ENCODE measurements around the gene TRIM34.
A peak's percentile ranks its signal among the peaks of the same experiment; 100 is the strongest.
"Not testable (repeated sequence)": the region's sequence is repeated elsewhere in the genome, so short reads cannot be mapped to it uniquely, and the experiment has no call there.

The TRIM34 gene, protein sequence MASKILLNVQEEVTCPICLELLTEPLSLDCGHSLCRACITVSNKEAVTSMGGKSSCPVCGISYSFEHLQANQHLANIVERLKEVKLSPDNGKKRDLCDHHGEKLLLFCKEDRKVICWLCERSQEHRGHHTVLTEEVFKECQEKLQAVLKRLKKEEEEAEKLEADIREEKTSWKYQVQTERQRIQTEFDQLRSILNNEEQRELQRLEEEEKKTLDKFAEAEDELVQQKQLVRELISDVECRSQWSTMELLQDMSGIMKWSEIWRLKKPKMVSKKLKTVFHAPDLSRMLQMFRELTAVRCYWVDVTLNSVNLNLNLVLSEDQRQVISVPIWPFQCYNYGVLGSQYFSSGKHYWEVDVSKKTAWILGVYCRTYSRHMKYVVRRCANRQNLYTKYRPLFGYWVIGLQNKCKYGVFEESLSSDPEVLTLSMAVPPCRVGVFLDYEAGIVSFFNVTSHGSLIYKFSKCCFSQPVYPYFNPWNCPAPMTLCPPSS

DNA sequence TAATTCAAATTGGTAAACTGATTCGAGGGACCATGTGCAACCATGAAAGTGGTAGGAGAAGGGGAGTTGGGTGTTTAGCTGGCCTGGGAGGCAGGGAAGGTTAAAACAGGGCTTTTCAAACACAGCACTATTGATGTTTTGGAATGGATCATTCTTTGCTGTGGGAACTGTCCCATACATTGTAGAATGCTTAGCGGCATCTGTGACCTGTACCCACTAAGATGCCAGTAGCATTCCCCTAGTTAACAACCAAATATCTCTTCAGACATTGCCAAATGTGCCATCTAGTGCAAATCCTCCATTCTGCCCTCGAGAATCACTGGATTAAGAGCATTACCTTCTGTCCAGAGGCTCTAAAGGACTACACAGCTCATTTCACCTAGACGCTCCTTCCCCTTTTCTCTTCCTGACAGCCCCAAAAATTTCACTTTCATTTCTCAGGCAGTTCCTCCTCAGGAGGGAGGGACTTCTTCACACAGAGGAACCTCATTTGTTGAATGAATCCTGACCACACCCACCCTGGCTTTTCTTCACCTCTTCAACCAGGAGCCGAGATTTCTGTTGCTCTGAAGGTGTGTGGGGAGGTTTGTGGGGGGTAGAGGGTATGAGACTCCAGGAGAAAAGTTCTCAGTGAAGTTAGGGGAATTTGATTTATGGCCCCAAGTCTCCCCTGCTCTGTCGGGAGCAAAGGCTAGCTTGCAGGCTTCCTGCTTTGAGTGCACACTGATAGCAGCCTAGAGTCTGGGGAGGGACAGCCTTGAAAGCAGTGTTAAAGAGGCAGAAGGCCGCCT lies at the start of gene TRIM34:
TRIM34 (plus strand) TSS at position 513 of the 791 bp plus-strand sequence. CDS start 7,331 bp downstream, outside the sequence.
- DNase-seq (ENCODE audit: low read depth): no peak

DNA sequence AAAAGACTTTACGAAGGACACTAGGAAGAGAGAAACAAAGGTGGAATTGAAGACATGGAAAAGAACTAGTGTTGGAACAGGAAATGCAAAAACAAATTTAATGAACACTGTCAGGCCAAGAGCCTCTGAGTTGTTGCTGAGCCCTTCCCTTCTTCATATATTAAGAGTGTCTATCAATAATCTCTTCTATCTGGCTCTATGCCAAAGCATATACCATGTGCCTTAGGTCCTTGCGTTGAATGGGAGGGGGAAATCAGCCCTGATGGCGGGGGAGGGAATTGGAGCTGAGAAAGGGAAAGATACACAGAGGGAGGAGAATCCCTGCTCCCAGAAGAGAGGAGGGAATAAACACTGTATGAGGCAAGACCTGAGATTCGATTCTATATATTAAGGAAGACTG lies 49.6 kb upstream of the TRIM34 start:
- no peak for DNase-seq (ENCODE audit: low read depth)

DNA sequence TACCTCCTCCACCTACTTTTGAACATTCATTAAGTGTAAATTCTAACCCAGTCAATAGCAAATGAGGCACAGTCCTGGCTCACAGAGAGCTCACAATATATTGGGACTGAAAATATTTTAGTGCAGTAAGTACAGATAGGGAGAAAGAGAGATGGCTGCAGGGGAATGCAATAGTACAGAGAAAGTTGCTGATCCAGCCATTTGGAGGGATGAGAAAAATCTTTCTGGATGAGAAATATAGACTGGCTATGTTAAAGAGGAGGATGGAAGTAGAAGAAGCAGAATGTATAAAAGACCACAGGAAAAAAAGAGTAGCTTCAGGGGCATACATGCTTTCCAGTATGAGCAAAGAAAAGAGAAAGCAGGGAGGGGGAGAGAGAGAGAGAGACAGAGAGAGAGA lies 47.7 kb upstream of the TRIM34 start:
- DNase-seq (ENCODE audit: low read depth): no peak

DNA sequence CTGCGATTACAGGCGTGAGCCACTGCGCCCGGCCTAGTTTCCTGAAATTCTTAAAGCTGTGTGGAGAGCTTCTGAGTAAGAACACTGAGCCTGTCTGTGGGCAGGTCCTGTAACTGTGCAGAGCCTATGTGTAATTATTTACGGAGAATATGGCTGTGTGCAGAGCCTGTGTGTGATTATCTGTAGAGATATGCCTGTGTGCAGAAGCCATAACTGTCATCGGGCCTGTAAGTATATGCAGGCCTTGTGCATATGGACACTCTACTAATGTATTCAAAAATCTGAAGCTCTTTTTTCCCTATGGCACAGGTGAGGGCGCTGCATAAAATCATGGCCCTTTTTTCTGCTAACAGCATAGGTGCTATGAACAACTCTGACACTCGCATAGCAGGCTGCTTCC lies 44.2 kb upstream of the TRIM34 start, which contains the start of gene OR52B6:
OR52B6 (plus strand) TSS at position 301 of the 400 bp plus-strand sequence; CDS start at position 301, 0 bp downstream.
- DNase-seq (ENCODE audit: low read depth): no peak

DNA sequence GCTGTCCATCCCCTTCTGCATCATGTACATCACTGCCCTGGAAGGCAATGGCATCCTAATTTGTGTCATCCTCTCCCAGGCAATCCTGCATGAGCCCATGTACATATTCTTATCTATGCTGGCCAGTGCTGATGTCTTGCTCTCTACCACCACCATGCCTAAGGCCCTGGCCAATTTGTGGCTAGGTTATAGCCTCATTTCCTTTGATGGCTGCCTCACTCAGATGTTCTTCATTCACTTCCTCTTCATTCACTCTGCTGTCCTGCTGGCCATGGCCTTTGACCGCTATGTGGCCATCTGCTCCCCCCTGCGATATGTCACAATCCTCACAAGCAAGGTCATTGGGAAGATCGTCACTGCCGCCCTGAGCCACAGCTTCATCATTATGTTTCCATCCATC lies 43.8 kb upstream of the TRIM34 start:
- DNase-seq (ENCODE audit: low read depth): no peak

DNA sequence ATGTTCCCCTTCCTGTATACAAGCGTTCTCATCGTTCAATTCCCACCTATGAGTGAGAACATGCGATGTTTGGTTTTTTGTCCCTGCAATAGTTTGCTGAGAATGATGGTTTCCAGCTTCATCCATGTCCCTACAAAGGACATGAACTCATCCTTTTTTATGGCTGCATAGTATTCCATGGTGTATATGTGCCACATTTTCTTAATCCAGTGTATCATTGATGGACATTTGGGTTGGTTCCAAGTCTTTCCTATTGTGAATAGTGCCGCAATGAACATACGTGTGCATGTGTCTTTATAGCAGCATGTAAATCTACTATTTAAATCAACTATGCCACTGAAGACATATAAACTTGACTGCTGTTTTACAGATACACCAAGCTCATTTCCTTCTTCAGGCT lies 40.3 kb upstream of the TRIM34 start:
- not testable (repeated sequence) for DNase-seq (ENCODE audit: low read depth)

DNA sequence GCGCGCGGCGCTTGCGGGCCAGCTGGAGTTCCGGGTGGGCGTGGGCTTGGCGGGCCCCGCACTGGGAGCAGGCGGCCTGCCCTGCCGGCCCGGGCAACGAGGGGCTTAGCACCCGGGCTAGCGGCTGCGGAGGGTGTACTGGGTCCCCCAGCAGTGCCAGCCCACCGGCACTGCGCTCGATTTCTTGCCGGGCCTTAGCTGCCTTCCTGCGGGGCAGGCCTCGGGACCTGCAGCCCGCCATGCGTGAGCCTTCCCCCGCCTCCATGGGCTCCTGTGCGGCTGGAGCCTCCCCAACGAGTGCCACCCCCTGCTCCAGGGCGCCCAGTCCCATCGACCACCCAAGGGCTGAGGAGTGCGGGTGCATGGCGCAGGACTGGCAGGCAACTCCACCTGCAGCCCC lies 34.9 kb upstream of the TRIM34 start:
- not testable (repeated sequence) for DNase-seq (ENCODE audit: low read depth)

DNA sequence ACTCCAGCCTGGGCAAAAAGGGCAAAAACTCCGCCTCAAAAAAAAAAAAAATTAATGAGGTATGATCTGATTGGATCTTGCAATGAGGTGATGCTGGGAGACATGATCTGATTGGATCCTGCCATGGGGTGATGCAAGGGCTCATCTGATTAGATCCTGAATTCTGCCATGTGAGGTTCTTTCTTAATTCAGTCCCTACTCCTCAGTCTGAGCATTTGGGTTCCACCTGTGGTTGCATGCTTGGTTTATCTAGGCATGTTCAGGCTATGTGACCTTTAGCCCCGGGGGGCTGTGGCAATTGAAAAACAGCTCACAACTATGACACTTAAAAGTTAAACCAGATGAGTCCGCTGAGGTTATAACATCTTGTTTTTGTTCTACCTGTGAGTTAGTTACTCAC lies 33.2 kb upstream of the TRIM34 start:
- DNase-seq (ENCODE audit: low read depth): no peak

DNA sequence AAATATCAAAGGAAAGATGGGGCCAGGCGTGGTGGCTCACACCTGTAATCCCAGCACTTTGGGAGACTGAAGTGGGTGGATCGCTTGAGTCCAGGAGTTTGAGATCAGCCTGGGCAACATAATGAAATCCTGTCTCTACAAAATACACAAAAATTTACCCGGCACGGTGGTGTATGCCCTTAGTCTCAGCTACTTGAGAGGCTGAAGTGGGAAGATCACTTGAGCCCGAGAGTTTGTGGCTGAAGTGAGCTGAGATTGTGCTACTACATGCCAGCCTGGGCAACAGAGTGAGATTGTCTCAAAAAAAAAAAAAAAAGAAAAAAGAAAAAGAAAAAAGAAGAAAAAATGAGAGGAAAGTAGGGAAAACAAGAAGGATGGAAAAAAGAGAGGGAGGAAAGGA lies 32.2 kb upstream of the TRIM34 start:
- no peak for DNase-seq (ENCODE audit: low read depth)

DNA sequence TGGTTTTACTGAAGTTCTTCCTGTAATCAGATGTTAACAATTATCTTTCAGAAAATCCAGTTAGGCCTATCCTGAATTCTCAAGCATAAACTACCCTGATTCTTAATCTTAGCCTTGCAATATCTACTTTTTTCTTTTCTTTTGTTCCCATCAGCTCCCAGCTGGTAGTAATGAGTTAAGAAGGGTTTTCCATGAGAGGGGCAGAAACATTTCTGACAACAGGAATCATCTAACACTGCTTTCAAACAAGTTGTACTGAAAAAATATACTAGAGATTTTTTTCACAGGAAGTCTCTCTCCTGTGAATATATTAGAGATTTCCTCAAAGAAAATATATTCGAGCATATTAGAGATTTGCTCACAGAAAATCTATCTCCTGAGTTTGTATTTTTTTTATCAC lies 31.7 kb upstream of the TRIM34 start:
- no peak for DNase-seq (ENCODE audit: low read depth)

DNA sequence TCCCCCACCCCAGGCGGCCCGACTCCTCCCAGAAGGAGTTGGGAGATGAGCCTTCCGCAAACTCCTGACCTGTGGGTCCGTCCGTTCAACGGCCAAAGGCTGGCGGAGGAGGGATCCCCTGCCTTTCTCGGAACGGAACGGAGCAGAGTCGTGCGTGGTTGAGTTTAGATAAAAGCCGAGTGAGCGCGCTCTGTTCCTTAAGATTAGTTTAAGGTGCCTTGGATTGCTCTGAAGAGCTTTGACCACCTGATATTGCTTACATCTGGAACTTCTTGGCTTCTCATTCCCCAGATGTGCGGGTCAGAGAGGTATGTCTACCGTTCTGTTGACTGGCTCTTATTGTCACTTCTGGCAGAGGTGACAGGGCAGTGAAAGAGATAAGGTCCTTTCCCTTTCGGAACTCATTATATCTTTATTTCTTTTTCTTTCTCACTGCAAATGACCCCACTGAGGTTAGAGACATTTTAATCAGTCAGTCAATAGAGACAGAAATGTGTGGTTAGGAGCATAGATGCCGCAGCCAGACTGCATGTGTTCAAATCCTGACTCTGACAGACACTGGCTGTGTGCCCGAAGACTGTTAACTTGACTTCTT lies 28.1 kb upstream of the TRIM34 start, which contains the start of gene TRIM6:
TRIM6 (plus strand) TSS at position 31 of the 595 bp plus-strand sequence; CDS start at position 292, 261 bp downstream.
- no peak for DNase-seq (ENCODE audit: low read depth)

DNA sequence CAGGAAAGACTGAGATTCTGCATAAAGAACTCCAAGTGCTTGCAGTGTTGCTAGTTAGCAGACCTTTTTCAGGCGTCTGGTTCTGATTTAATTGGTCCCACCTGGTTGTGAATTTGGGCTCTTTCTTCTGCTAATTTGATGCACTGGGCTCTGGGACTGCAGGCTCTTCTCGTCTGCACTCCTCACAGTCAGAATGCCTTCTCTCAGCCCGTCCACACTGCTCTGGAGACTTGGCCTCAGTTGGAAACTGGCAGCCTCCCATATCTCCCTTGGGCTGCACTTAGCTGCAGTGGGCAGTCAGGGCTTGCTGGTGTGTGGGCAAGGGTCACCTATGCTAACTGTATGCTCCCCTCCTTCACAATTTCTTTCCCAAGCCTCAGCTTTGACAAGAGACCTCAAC lies 26.8 kb upstream of the TRIM34 start:
- no peak for DNase-seq (ENCODE audit: low read depth)

DNA sequence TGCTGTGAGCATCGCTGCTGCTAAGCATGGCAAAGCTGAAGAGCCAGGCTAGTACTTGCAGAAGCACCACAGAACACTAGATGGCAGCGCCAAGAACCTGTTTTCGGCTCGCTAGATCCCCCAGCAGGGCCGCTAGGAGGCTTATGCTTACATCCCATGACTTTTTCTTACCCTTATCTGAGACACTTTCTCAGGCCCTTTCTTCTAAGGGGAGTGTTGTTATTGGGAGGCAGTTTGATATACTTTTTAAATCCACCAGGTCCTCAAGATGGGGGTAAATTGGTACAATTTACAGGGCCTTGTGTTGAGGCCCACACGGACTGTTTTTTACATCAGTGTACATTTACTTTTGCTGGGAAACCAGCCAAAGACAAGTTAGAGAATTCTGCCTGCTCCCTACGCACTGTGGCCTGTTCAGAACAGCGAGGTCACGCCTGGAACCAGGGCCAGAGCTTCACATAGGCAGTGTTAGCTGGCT lies 24.4 kb upstream of the TRIM34 start:
- DNase-seq (ENCODE audit: low read depth): peak; percentile 16

DNA sequence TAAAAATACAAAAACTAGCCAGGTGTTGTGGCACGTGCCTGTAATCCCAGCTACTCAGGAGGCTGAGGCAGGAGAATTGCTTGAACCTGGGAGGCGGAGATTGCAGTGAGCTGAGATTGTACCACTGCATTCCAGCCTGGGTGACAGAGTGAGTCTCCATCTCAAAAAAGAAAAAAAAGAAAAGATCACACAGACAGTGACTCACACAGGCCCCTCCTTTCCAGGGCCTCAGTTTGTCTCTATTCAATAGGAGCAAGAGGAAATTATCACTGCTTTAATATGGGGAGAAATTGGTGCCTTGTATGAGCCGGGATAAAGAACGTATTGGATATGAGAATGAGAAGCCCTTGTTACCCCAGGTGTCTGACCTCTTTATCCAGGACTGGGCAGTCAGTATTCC lies 22.0 kb upstream of the TRIM34 start:
- not testable (repeated sequence) for DNase-seq (ENCODE audit: low read depth)

DNA sequence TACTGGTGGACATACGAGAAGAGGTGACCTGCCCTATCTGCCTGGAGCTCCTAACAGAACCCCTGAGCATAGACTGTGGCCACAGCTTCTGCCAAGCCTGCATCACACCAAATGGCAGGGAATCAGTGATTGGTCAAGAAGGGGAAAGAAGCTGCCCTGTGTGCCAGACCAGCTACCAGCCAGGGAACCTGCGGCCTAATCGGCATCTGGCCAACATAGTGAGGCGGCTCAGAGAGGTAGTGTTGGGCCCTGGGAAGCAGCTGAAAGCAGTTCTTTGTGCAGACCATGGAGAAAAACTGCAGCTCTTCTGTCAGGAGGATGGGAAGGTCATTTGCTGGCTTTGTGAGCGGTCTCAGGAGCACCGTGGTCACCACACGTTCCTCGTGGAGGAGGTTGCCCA lies 21.5 kb upstream of the TRIM34 start:
- DNase-seq (ENCODE audit: low read depth): no peak

DNA sequence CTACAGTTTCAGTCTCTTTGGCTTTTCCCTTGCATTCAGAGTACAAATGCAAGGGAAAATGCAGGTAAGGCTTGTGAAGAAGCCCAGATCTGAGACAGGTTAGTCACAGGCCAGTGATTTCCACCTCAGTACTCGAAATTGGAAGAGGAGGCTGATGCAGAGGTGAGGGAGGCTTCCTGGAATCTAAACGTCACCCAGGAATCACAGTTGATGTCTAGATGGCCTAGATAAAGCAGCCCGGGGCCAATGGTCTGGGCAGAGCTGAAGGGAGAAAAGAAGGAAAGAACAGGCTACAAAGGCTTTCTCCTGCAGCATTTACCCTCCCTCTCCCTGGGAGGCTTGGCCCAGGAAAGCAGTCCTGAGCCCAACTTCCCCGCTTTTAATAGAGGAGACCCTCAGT lies 19.9 kb upstream of the TRIM34 start:
- no peak for DNase-seq (ENCODE audit: low read depth)

DNA sequence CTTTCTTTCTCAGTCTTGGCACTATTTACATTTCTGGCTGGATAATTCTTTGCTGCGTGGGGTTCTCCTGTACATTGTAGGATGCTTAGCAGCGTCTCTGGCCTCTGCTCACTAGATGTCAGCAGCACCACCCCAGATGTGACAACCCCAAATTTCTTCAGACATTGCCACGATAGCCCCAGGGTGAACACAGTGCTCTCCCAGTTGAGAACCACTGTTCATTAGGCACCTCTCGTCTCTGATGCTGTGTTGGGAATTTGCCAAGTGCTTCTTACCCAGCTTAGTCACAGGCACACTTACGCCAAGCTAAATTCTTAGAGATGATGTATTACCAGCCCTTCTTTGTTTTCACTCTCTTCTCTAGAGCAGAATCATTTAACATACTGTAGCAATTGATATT lies 19.0 kb upstream of the TRIM34 start:
- no peak for DNase-seq (ENCODE audit: low read depth)

DNA sequence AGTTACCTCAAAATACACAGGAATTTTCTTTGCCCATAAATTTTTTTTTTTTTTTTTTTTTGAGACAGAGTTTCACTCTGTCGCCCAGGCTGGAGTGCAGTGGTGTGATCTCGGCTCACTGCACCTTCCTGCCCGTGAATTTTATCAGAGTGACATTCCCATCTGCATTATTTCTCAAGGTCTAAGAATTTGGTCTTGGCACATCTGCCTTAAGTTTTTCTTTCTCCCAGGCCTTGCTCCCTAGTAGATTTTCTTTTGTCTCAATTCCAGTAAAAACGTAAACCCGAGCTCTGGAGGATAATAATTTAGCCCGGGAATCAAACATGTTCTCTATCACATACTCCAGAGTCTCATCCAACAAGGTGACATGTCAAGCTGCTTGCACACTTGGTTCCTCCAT lies 16.0 kb upstream of the TRIM34 start:
- DNase-seq (ENCODE audit: low read depth): no peak

DNA sequence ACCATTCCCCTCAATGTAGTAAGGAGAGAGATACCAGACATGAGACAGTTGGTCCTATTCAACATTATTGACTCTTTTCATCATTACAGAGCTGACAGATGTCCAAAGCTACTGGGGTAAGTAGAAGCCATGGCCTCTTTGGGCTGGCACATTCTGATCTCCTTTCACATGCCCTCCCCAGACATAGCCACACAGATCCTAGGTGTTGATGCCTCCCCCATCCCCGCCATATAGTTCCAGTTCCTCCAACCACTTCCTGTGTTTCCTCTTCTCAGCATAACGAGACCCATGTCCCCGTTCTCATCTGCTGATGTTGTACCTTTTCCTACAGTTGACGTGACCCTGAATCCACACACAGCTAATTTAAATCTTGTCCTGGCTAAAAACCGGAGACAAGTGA lies 14.4 kb upstream of the TRIM34 start:
- no peak for DNase-seq (ENCODE audit: low read depth)

DNA sequence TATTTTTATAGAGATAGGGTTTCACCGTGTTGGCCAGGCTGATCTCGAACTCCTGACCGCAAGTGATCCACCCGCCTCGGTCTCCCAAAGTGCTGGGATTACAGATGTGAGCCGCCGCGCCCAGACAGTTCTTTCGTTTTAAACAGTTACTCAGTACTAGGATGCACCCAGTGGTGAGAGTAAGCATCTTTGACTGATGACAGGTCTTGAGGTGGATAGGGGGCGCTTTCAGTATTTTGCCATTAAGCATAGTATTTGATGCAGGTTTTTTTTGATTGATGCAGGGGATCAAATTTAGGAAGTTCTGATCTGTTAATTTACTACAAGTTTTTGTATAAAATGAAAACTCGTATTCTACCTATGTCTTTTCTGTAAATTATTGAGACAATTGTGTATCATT lies 13.2 kb upstream of the TRIM34 start:
- DNase-seq (ENCODE audit: low read depth): no peak

DNA sequence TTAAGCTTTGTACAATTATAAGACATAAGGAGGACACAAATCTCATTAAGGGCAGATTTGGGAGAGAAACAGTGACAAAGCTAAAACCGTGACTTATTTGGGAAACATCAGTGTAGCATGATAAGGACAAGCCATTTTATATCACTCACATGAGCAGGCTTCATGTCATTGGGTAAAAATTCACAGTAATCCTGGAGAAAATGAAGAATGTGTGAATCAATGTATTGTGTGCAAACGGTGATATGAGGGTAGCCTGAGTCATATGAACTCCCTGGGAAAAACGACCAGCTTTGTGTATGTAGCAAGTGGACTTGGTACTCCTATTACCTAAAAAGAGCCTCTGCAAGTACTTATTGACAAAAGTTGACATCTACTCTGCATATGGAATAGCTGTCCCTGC lies 6.0 kb upstream of the TRIM34 start:
- DNase-seq (ENCODE audit: low read depth): no peak

Data from stimulated activated CD8-positive, alpha-beta memory T cell treated with anti-CD3 and anti-CD28 coated beads, Interleukin-7, amount 100 ng/mL, for 24 hours (primary cell).